GM19467 (cell line): Measurements from ENCODE around the gene AFAP1.
A peak's percentile ranks its signal among the peaks of the same experiment; 100 is the strongest.

Source experiments
- ATAC-seq: cut with Tn5 transposase; IDR thresholded peaks from one replicate; pipeline ENCODE4 v1.9.1; 2021; ENCODE audit warnings: mild to moderate bottlenecking, moderate library complexity; ENCODE audit not compliant: unreplicated experiment

Gene AFAP1

DNA sequence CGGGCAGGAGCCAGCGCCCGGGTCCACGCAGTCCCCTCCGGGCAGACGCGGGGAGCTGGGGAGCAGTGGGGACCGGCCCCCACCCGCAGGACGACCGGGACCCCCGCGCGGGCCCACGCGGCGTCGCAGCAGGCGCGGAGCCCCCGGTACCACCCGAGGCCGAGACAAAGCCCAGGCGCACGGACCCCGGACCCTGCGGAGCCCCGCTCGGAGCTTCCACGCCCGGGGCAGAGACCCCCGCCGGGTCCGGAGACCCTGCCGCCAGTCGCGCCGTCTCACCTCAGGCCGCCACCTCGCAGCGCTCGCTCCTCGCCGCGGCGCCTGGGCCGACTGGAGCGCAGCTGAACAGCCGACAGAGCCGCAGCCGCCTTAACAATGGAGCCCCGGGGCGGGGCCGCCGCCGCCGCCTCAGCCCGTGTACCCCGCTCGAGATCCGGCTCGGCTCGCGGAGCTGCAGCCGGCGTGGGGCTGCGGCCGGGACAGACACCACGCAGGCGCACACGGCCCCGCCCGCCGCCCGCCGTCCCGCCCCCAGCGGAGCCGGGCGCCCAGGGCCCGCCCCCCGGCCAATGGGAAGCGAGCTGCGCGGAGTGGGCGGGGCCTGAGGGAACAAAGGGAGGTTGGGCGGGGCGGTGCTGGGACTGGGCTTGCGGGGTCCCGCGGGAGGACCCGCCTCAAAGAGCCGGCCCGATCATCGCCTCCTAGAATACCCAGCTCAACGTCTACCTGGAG is at the start of gene AFAP1:
Gene AFAP1 (minus strand): TSS at position 485 of the 732 bp plus-strand sequence. CDS start 67,783 bp downstream, outside the sequence.
- peak; percentile 80 for ATAC-seq

DNA sequence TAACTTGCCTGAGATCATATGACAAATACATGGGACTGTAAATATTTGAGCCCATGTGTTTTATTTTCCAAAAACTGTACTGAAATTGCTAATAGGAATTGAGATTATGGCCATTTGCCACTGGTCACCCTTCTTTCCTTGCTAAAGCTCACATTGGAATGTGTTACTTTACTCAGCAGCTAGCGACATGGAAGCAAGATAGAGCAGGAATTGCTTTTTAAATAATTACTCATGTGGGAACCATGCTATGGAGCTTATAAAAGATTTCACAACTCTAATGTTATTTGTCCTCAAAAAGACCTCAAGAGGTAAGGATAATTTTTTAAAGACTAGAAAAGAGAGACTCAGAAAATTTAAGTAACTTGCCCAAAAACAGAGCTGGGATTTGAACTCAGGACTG is 48.8 kb upstream of the AFAP1 start:
- no peak for ATAC-seq

- ATAC-seq, result peak; percentile 74
Observed at GRCh38 chr4:7987148-7987989, 47.7 kb upstream of the AFAP1 start.

DNA sequence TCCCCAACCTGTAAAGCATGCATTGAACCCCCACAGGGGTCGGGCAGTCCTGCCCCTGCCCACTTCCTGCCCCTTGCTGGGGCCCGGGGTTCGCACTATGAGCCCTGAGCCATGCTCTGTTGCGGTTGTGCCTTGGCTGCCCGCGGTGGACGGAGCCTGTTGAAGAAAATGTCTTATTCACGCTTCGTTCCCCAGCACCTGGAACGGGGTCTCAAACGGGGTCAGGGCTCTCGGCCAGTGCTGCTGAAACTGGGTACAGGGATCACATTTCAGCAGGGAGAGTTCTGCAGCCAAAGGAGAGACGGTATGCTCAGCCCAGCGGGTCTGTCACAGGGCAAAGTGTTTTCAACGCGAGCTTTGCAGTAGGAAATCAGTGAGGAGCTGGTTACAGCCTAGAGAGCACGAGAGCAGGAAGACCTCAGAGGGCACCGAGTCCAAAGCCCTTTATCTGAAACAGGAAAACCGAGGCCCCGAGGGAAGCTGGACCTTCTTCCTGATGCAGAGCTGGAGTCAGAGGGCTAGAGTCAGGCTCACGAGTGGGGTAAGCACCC is 46.3 kb upstream of the AFAP1 start:
- no peak for ATAC-seq

DNA sequence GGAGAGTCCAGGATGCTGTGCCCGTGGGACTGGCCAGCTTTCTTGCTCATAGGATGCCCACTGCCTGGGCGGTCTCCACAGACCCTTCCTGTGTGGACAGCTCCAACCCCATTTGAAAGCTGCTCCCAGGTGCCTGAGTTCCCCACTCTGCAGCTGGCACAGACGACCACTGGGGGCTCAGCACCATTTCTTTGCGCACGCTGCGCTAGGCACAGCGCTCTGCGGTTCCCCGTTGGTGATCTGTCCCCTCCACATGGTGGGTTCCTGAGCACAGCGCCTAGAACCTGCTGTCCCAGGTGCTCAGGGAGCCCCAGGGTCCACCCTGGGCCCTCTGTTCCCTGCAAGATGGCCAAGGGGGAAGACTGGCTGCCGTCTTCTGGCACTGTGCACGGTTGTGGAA is 45.4 kb upstream of the AFAP1 start:
- ATAC-seq, result no peak

- no peak for ATAC-seq
Observed at GRCh38 chr4:7984286-7984925, 44.7 kb upstream of the AFAP1 start.

- no peak for ATAC-seq
Observed at GRCh38 chr4:7983296-7983695, 43.6 kb upstream of the AFAP1 start.

GRCh38 chr4:7981738-7982394 is 42.2 kb upstream of the AFAP1 start:
- ATAC-seq, result no peak

DNA sequence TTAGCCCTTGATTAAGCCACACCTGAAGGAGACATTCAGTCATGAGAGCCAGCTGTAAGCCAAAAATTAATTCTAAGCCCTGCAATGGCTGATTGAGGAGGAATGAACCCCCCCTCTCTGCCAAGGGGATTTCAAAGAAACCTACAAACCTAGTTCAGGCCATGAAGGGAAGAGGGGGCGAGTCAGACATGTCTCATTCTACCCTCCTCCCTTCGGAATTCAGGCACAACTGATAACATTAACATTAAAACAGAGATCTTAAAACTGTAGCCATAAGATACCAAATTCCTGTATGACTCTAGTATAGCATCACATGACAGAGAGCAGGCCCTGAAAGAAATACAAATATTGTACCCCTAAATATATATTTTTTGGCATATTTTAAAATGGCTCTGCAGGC is 40.4 kb upstream of the AFAP1 start:
- no peak for ATAC-seq

- no peak for ATAC-seq
Observed at GRCh38 chr4:7979652-7979968, 39.9 kb upstream of the AFAP1 start.

DNA sequence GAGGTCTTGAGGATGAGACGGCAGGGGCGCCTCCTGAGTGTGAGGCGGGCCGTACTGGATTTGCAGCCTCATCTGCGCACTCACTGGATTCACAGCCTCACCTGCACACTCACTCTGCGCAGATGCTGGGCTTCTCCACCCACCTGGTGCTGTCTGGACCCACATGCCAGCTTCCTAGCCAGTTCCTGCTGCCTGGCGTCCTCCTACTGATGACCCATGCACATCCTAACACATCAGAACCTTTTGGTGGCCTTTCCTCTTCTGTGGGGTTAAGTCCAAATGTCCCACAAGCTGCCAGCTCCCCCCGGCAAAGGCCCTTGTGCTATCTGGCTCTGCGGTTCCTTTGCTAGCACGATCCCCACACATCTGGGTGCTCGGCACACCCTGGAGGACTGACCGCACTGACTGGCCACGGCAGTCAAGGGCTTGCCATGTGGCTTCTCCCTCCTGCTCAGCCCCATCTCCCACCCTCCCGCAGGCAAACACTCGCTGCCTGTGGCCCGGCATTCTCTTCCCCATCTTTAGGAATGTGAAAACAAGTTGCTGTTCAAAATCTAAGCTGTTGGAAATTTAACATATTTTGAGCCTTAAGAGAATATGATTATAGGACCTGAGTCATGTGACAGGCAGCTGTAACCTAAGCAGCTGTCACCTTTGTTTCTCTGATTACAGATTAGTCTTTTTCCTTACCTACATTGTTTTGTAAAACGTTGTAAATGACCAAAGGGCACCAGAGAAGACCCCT is 39.4 kb upstream of the AFAP1 start:
- no peak for ATAC-seq

DNA sequence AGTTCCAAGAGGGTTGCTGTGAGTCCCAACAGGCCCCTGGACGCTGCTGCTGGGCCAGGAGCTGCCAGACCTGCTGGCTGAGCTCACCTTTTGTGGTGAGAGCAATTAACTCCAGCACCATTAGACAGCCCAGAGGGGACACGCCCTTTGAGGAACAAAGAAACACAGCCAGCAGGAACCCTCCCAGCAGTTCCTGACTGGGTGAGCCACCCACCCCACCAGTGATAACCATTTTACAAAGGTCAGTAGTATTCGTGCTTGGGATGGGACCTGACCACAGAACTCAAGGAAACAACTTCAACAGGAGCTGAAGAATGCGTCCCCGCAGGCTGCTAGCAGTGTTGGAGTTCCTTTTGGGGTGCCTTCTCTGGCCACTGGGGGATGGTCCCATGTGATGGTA is 38.8 kb upstream of the AFAP1 start:
- no peak for ATAC-seq

DNA sequence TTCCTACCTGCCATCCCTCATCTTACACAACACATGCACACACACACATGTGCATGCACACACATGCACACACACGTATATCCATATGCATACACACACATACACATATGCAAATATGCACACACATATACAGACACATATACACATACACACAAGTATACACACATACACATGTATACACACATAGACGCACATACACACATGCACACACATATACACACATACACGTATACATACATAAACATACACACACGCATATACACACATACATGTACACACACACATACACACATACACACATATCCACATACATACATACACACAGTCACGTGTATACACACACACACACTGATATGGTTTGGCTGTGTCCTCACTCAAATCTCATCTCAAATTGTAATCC is 37.0 kb upstream of the AFAP1 start:
- ATAC-seq, result no peak

GRCh38 chr4:7976025-7976424 is 36.4 kb upstream of the AFAP1 start:
- no peak for ATAC-seq

GRCh38 chr4:7974425-7974824 is 34.8 kb upstream of the AFAP1 start:
- no peak for ATAC-seq

DNA sequence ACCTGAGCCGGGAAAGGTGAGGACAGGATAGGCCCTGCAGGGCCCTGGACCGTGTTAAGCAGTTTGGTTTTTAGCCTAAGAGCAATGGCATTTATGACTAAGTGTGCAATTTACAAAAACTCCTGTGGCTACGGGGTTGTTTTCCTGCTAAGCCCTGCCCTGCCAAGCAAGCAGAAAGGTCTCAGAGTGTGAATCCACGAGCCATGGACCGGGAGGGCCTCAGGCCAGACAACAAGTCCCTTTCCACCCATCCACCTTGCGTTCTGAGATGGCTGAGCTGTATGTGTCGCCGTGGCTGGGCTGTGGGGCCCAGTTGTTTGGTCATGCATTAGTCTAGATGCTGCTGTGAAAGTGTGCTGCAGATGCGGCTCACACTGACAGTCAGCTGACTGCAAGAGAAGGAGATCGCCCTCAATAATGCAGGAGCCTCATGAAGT is 33.9 kb upstream of the AFAP1 start:
- ATAC-seq, result no peak

- ATAC-seq, result no peak
Observed at GRCh38 chr4:7971881-7972500, 32.3 kb upstream of the AFAP1 start.

- ATAC-seq, result no peak
Observed at GRCh38 chr4:7971159-7971631, 31.5 kb upstream of the AFAP1 start.

DNA sequence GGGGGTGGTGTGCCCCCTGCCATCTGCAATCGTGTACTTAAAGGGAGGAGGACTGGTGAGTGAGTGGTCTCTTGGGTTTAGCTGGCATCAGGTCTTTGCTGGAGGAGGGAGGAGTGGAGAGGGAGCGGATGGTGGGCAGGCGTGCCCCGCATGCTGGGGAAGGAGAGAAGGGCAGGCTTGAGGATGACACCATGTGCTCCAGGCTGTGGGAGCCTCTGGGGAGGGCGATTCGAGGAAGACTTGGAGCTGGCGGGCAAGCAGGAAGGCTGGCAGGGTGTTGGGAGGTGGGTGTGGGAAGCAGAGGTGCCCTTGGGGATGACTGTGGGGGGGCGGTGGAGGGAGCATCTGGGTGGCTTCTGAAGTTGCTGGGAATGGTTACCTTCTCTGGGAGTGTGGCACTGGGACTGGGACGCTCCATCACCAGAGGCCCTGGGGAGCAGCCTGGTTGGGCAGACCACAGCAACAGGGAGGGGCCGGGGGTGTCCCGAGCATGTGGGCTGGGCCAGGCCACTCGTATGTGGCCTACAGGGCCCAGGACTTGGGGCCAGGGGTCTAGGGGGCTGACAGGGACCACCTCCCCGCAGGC is 30.8 kb upstream of the AFAP1 start:
- no peak for ATAC-seq
